GM12874 (cell line): ENCODE measurements around the gene RAPGEF5.

Experiments used
- TF ChIP-seq, protein P1 (sequence below): IDR thresholded peaks from 2 replicates; pipeline ENCODE4 v1.5.1; 2011; ENCODE audit warnings: low read depth, mild to moderate bottlenecking, control low read depth, low read length, moderate library complexity; ENCODE audit not compliant: insufficient read depth

RAPGEF5 gene

DNA sequence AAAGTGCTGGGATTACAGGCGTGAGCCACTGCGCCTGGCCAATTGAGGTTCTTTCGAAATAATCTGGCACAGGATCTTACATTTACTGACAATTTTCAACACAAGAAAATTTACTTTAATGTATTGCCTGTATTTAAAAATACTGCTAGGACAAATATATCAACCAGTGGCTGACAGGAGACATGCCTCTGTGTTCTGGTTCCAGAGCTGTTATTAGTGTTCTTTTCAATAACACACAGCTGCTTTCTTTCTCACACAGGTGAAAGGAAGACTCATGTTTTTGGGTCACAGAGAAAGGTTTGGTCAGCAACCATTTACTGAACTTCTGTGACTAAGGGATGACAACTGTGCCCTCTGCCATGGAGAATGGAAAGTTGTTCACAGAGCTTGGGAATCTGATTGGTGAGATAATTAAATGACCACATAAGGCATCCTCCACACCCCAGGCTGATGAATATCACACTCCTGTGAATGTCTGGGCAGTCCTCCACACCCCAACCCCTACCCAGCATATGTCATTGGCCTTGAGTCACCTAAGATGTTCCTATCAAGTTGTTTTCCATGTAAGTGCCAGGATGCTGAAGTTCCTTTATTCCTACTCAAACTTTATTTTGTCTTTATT lies 180.1 kb downstream of the RAPGEF5 start:
- TF ChIP-seq, protein P1, sequence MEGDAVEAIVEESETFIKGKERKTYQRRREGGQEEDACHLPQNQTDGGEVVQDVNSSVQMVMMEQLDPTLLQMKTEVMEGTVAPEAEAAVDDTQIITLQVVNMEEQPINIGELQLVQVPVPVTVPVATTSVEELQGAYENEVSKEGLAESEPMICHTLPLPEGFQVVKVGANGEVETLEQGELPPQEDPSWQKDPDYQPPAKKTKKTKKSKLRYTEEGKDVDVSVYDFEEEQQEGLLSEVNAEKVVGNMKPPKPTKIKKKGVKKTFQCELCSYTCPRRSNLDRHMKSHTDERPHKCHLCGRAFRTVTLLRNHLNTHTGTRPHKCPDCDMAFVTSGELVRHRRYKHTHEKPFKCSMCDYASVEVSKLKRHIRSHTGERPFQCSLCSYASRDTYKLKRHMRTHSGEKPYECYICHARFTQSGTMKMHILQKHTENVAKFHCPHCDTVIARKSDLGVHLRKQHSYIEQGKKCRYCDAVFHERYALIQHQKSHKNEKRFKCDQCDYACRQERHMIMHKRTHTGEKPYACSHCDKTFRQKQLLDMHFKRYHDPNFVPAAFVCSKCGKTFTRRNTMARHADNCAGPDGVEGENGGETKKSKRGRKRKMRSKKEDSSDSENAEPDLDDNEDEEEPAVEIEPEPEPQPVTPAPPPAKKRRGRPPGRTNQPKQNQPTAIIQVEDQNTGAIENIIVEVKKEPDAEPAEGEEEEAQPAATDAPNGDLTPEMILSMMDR = no peak

DNA sequence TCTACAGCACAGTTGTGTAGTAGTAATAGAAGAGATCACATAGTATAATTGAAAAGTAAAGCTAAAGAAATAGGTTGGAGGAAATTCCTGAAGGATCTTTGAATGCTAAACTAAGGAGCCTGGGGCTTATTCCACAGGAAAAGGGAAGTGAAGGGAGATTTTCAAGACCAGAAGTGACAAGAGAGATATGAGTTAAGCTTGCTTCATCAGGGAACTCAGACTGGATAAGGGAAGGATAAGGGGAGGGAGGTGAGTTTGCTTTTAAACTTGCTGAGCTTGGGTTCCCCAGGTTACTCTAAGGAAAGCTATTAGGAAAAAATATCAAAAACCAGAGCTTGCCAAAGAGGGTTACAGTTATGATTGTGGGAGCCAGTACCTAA lies 182.4 kb downstream of the RAPGEF5 start:
- TF ChIP-seq, protein P1 = no peak

DNA sequence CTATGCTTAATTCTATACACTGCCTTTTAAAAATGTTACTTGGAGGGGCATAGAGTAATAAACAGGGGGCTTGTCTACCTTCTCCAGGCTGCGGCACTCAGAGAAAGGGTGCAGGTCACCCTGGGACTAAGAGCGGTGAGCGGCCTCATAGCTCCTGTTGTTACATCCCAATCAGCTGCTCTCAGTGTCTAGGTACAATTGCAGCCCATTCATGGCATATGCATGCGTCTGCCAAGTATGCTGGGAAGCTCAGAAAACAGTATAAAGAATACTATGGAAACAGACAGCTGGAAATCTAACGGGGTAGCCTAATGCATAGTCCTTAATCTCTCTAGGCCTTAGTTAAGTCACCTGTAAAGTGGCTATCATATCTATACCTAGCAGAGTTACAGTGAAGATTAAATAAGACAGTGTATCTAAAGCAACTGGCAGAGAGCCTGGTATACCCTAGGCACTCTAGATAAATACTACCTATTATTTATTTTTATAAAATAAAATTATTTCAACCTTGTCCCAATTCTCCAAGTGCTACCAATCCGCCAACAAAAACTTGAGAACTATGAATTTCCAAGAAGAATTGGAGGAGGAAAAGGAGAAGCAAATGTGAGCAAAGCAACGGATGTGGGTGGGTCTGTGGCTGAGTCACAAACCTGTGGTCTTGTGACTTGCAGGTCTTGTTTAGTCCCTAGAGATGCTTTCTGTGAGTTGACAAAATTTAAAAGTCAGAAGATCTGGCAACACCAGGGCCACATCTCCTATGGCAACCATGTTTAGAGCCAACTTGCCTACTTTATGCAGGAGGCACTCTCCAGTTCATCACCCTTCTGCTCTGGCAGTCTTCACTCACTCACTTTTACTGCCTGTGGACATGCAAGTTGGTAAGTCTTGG lies 183.0 kb downstream of the RAPGEF5 start:
- TF ChIP-seq, protein P1 = no peak

DNA sequence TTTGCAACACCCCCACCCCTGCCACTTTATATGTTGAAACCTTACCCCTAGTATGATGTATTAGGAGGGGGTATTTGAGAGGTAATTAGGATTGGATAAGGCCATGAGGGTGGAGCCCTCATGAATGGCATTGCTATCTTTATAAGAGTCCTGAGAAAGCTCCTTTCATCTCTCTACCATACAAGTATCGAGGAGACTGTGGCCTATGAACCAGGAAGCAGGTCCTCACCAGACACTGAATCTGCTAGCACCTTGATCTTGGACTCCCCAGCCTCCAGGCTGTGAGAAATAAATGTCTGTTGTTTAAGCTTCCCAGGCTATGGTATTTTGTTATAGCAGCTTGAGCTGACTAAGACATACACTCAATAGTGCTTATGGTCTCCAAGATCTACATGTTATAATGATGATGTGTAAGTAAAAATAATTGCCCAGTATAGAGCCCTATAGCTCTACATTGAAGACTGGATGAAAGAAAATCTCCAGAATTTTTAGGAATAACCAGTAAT lies 188.8 kb downstream of the RAPGEF5 start:
- TF ChIP-seq, protein P1 = no peak

DNA sequence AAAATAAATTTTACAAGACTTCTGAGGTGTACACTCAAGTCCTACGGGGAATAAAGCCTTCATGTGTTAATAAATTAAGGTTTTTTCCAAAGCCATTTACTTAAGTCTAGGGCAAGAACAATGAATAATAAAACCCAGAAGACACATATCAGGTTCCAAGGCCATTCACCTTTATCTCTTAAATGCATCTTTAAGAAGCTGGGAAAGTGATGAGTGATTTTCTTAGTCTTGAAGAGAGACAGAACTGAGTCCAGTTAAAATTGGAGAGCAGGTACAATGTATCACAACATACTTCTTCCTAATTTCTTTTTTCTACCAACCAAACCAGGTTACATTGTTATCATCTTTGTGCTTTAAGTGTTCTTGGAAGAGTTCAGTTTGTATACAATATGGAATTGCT lies 189.5 kb downstream of the RAPGEF5 start:
- TF ChIP-seq, protein P1 = no peak

DNA sequence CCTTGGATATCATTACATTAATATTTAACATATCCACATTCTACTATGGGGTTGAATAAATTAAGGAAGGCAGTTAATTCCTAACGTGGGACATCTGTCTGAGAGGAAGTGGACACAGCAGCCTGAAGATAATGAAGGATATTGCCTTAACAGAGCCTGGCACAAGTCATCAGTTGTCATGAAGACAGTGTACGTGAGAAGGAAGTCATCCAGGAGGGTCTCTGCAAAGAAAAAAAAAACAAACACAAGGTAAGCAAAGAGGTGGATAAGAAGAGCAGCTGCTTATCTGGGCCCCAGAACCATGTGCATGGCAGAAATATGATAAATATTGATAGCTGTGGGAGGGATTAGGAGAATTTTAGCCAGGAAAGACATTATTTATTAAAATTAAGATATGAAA lies 190.0 kb downstream of the RAPGEF5 start:
- TF ChIP-seq, protein P1 = no peak

DNA sequence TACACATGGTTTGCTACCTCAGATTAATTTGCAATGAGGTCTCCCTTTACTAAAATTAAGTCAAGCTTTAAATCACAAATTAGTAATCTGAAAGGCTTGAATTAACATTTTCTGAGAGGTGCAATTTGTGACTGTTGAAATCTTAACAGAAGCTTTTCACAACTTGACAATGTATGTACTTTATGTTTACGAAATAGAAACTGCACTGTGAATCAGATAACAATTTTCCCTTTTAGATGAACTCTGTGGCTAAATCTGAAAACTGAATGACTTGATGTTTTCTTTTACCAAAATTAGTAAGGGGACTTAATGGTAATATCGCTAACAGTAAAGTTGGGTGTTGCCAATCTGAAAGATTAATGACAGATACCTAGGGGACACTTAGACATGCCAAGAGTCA lies 197.6 kb downstream of the RAPGEF5 start:
- TF ChIP-seq, protein P1 = no peak
